Natural killer cell treated with Interleukin-12 subunit alpha and Interleukin-12 subunit beta and Interleukin-15 and Interleukin-18, amount 100 ng/mL, for 72 hours (primary cell): ENCODE measurements around the gene ISLR2. TPM values are rescaled to one million over a fixed set of nuclear protein-coding genes. Genes with fewer than 3 reads are reported as not detected.
"Not testable (repeated sequence)": the region's sequence is repeated elsewhere in the genome, so short reads cannot be mapped to it uniquely, and the experiment has no call there.

Source experiments
- ATAC-seq, 2 donors: fragments of 150-1000 bp; cut with Tn5 transposase in 1 of 2; sonication (Bioruptor Pico), chemical (Tn5 transposase) in 1 of 2; 2 replicates each; pipeline ENCODE4 v1.10.0; 2021
- DNase-seq: peaks from one replicate; pipeline ENCODE4 v3.0.0; 2022; ENCODE audit warnings: low spot score
- H3K27ac Mint-ChIP-seq, 2 donors: 1 replicate in 1 of 2; 2 replicates in 1 of 2; pipeline ENCODE4 v1.8.0; 2022; ENCODE audit warnings: mixed read lengths in 2 of 2, mild to moderate bottlenecking in 1 of 2, moderate library complexity in 1 of 2
- H3K27me3 Mint-ChIP-seq, 2 donors: 1 replicate in 1 of 2; 2 replicates in 1 of 2; pipeline ENCODE4 v1.8.0; 2022; ENCODE audit warnings: mixed read lengths in 2 of 2
- H3K36me3 Mint-ChIP-seq: one replicate; pipeline ENCODE4 v1.8.0; 2022; ENCODE audit warnings: mixed read lengths
- H3K4me1 Mint-ChIP-seq, 2 donors: 1 replicate in 1 of 2; 2 replicates in 1 of 2; pipeline ENCODE4 v1.8.0; 2022; ENCODE audit warnings: low read depth in 2 of 2, mixed read lengths in 2 of 2, mild to moderate bottlenecking in 1 of 2
- H3K4me3 Mint-ChIP-seq: one replicate; pipeline ENCODE4 v1.8.0; 2022; ENCODE audit warnings: mixed read lengths
- H3K9me3 Mint-ChIP-seq: 2 replicates; pipeline ENCODE4 v1.8.0; 2022; ENCODE audit warnings: mixed read lengths
- total RNA-seq, 2 donors: library from RNA; stranded (reverse); gene quantifications; one replicate each; pipeline ENCODE4 v1.2.3, GENCODE V29; 2022

Gene ISLR2
- total RNA-seq, 2 donors from 2014 or later, result not detected

- no peaks in the 10 kb centered on the region for H3K4me1 Mint-ChIP-seq
- DNase-seq, result no peak
- H3K4me3 Mint-ChIP-seq, result no peak overlapping the region
- ATAC-seq, result no peak
- no peaks in the 10 kb centered on the region for H3K36me3 Mint-ChIP-seq
- no peak overlapping the region for H3K27ac Mint-ChIP-seq
- no peaks in the 10 kb centered on the region for H3K9me3 Mint-ChIP-seq
- peaks cover 20 to 34% of the 10 kb centered on the region in 2 donors for H3K27me3 Mint-ChIP-seq
These were observed 25.5 kb downstream of the ISLR2 start for GRCh38 chr15:74155766-74156417.

- H3K9me3 Mint-ChIP-seq, result no peaks in the 10 kb centered on the region
- no peak for ATAC-seq
- H3K27me3 Mint-ChIP-seq, result peaks cover 20 to 34% of the 10 kb centered on the region in 2 donors
- no peaks in the 10 kb centered on the region for H3K36me3 Mint-ChIP-seq
- H3K4me3 Mint-ChIP-seq, result no peak overlapping the region
- no peaks in the 10 kb centered on the region for H3K4me1 Mint-ChIP-seq
- H3K27ac Mint-ChIP-seq, result no peak overlapping the region
- no peak for DNase-seq
These were observed 26.5 kb downstream of the ISLR2 start for GRCh38 chr15:74156678-74157411.

GRCh38 chr15:74157868-74158827 lies 27.8 kb downstream of the ISLR2 start:
- H3K4me3 Mint-ChIP-seq, result no peak overlapping the region
- H3K36me3 Mint-ChIP-seq, result no peaks in the 10 kb centered on the region
- no peaks in the 10 kb centered on the region for H3K9me3 Mint-ChIP-seq
- no peaks in the 10 kb centered on the region for H3K4me1 Mint-ChIP-seq
- no peak for ATAC-seq
- H3K27me3 Mint-ChIP-seq, result peaks cover 26 to 32% of the 10 kb centered on the region in 2 donors
- no peak for DNase-seq
- H3K27ac Mint-ChIP-seq, result no peak overlapping the region

GRCh38 chr15:74158855-74159650 lies 28.7 kb downstream of the ISLR2 start:
- no peak for ATAC-seq
- H3K27ac Mint-ChIP-seq, result no peak overlapping the region
- H3K36me3 Mint-ChIP-seq, result no peaks in the 10 kb centered on the region
- no peak for DNase-seq
- no peak overlapping the region for H3K4me3 Mint-ChIP-seq
- H3K9me3 Mint-ChIP-seq, result no peaks in the 10 kb centered on the region
- H3K4me1 Mint-ChIP-seq, result no peaks in the 10 kb centered on the region
- peaks cover 24 to 33% of the 10 kb centered on the region in 2 donors for H3K27me3 Mint-ChIP-seq

GRCh38 chr15:74159773-74160172 lies 29.4 kb downstream of the ISLR2 start:
- Mint-ChIP-seq H3K4me1 (no peaks in the 10 kb centered on the region), H3K4me3 (no peak overlapping the region), H3K9me3 (no peaks in the 10 kb centered on the region), H3K27ac (no peak overlapping the region), H3K36me3 (no peaks in the 10 kb centered on the region), H3K27me3 (peaks cover 28 to 29% of the 10 kb centered on the region in 2 donors)
- ATAC-seq (no peak), DNase-seq (no peak)

GRCh38 chr15:74160390-74160789 lies 30.0 kb downstream of the ISLR2 start:
- H3K9me3 Mint-ChIP-seq, ATAC-seq, H3K4me1 Mint-ChIP-seq, H3K4me3 Mint-ChIP-seq, H3K36me3 Mint-ChIP-seq, DNase-seq, H3K27ac Mint-ChIP-seq: not testable (repeated sequence)
- peaks cover 30 to 31% of the 10 kb centered on the region in 2 donors for H3K27me3 Mint-ChIP-seq

- H3K36me3 Mint-ChIP-seq, DNase-seq, H3K9me3 Mint-ChIP-seq, ATAC-seq, H3K27ac Mint-ChIP-seq, H3K4me1 Mint-ChIP-seq, H3K4me3 Mint-ChIP-seq: not testable (repeated sequence)
- H3K27me3 Mint-ChIP-seq, result peaks cover 30 to 38% of the 10 kb centered on the region in 2 donors
These were observed 31.8 kb downstream of the ISLR2 start for GRCh38 chr15:74162195-74162536.

- ATAC-seq (no peak), DNase-seq (no peak)
- Mint-ChIP-seq H3K36me3 (no peaks in the 10 kb centered on the region), H3K9me3 (no peaks in the 10 kb centered on the region), H3K27ac (no peak overlapping the region), H3K27me3 (peaks cover 27 to 31% of the 10 kb centered on the region in 2 donors), H3K4me1 (no peaks in the 10 kb centered on the region), H3K4me3 (no peak overlapping the region)
These were observed 35.1 kb downstream of the ISLR2 start for GRCh38 chr15:74165461-74165860.

GRCh38 chr15:74167891-74168331 lies 37.5 kb downstream of the ISLR2 start:
- Mint-ChIP-seq H3K27ac (no peak overlapping the region), H3K27me3 (peaks cover 21 to 29% of the 10 kb centered on the region in 2 donors), H3K4me1 (no peaks in the 10 kb centered on the region), H3K9me3 (no peaks in the 10 kb centered on the region), H3K36me3 (no peaks in the 10 kb centered on the region), H3K4me3 (no peak overlapping the region)
- ATAC-seq (no peak), DNase-seq (no peak)

GRCh38 chr15:74168711-74169126 lies 38.3 kb downstream of the ISLR2 start:
- ATAC-seq (no peak), DNase-seq (no peak)
- no peaks in the 10 kb centered on the region for H3K4me1 Mint-ChIP-seq
- no peak overlapping the region for H3K4me3 Mint-ChIP-seq
- H3K36me3 Mint-ChIP-seq, result no peaks in the 10 kb centered on the region
- H3K27me3 Mint-ChIP-seq, result peaks cover 18 to 21% of the 10 kb centered on the region in 2 donors
- no peak overlapping the region for H3K27ac Mint-ChIP-seq
- H3K9me3 Mint-ChIP-seq, result no peaks in the 10 kb centered on the region

GRCh38 chr15:74170071-74170844 lies 39.9 kb downstream of the ISLR2 start:
- no peak for DNase-seq
- Mint-ChIP-seq H3K4me3 (no peak overlapping the region), H3K36me3 (no peaks in the 10 kb centered on the region), H3K27me3 (peaks cover 11 to 17% of the 10 kb centered on the region in 2 donors), H3K9me3 (no peaks in the 10 kb centered on the region), H3K4me1 (no peaks in the 10 kb centered on the region), H3K27ac (no peak overlapping the region)
- ATAC-seq, result no peak

GRCh38 chr15:74170875-74171578 lies 40.6 kb downstream of the ISLR2 start:
- Mint-ChIP-seq H3K27me3 (peaks cover 9% of the 10 kb centered on the region in 2 donors), H3K4me1 (no peaks in the 10 kb centered on the region), H3K36me3 (no peaks in the 10 kb centered on the region), H3K4me3 (no peak overlapping the region), H3K27ac (no peak overlapping the region), H3K9me3 (no peaks in the 10 kb centered on the region)
- DNase-seq (no peak), ATAC-seq (no peak)
